HepG2 (cell line): ENCODE measurements around the gene ABCA3. TPM values are rescaled to one million over a fixed set of nuclear protein-coding genes. Genes with fewer than 3 reads are reported as not detected.

Experiments used
- ASH2L ChIP-seq: fragments of 300-600, 200-600 bp; sonication (generic); IDR thresholded peaks from 2 replicates; pipeline ENCODE4 v1.7.0; 2017; ENCODE audit warnings: low read depth, mild to moderate bottlenecking, moderate library complexity, mixed read lengths, low read length; ENCODE audit not compliant: insufficient read length
- ATRX ChIP-seq: sonication (generic); formaldehyde crosslinking; IDR thresholded peaks from 2 replicates; pipeline ENCODE4 v1.4.0; 2020; ENCODE audit warnings: missing genetic modification reagents, borderline replicate concordance
- EHMT2 ChIP-seq: fragments of 200-600 bp; sonication (generic); IDR thresholded peaks from 2 replicates; pipeline ENCODE4 v1.7.0; 2017; ENCODE audit warnings: antibody characterized with exemption, low read depth, low read length, borderline replicate concordance
- FOXK1 ChIP-seq: sonication (generic); formaldehyde crosslinking; IDR thresholded peaks from 2 replicates; pipeline ENCODE4 v1.4.0; 2020; ENCODE audit warnings: low read depth, missing genetic modification reagents, borderline replicate concordance
- HNRNPK ChIP-seq: fragments of 200-400 bp; formaldehyde crosslinking; IDR thresholded peaks from 2 replicates; pipeline ENCODE4 v1.6.1; 2018; ENCODE audit warnings: low read length, low read depth, moderate library complexity, mild to moderate bottlenecking; ENCODE audit not compliant: poor library complexity, severe bottlenecking
- MAFK ChIP-seq, 2 experiments: IDR thresholded peaks in 1 of 2; conservative IDR thresholded peaks in 1 of 2; 2 replicates each; pipeline ENCODE4 v1.6.1; 2011; ENCODE audit warnings: improper control_type of control experiment in 2 of 2, low read length in 2 of 2
- MEF2D ChIP-seq: sonication (generic); formaldehyde crosslinking; IDR thresholded peaks from 2 replicates; pipeline ENCODE4 v1.5.1; 2020; ENCODE audit warnings: mild to moderate bottlenecking, missing genetic modification reagents
- MLLT10 ChIP-seq: sonication (generic); formaldehyde crosslinking; IDR thresholded peaks from 2 replicates; pipeline ENCODE4 v1.4.0; 2020; ENCODE audit warnings: missing genetic modification reagents
- NCOA2 ChIP-seq: sonication (generic); formaldehyde crosslinking; IDR thresholded peaks from 2 replicates; pipeline ENCODE4 v1.8.0; 2022; ENCODE audit warnings: inconsistent platforms
- NRL ChIP-seq: sonication (generic); formaldehyde crosslinking; IDR thresholded peaks from 2 replicates; pipeline ENCODE4 v1.5.0; 2020; ENCODE audit warnings: missing genetic modification reagents, mild to moderate bottlenecking, moderate library complexity, borderline replicate concordance
- STAT5B ChIP-seq: sonication (generic); formaldehyde crosslinking; IDR thresholded peaks from 2 replicates; pipeline ENCODE4 v1.4.0; 2020; ENCODE audit warnings: missing genetic modification reagents
- TBP ChIP-seq: sonication (generic); formaldehyde crosslinking; IDR thresholded peaks from 2 replicates; pipeline ENCODE4 v1.5.0; 2020; ENCODE audit warnings: missing genetic modification reagents
- TCF12 ChIP-seq, 2 experiments: fragments of 450-650 bp in 1 of 2; sonication (generic) in 1 of 2; formaldehyde crosslinking in 1 of 2; IDR thresholded peaks; 2 replicates each; pipeline versions ENCODE4 v1.6.1 to v1.8.0; 2017 to 2022; ENCODE audit warnings: antibody characterized with exemption in 1 of 2, mild to moderate bottlenecking in 1 of 2, missing genetic modification reagents in 1 of 2, moderate library complexity in 1 of 2
- THAP9 ChIP-seq: sonication (generic); formaldehyde crosslinking; IDR thresholded peaks from 2 replicates; pipeline ENCODE4; 2020; ENCODE audit warnings: missing genetic modification reagents, mild to moderate bottlenecking, borderline replicate concordance
- ZNF558 ChIP-seq: sonication (generic); formaldehyde crosslinking; IDR thresholded peaks from 2 replicates; pipeline ENCODE4 v1.9.0; 2022; ENCODE audit warnings: mild to moderate bottlenecking, missing genetic modification reagents, borderline replicate concordance
- ZNF598 ChIP-seq: sonication (generic); formaldehyde crosslinking; IDR thresholded peaks from 2 replicates; pipeline ENCODE4 v1.5.1; 2020; ENCODE audit warnings: mild to moderate bottlenecking, missing genetic modification reagents, borderline replicate concordance
- ZNF816 ChIP-seq: sonication (generic); formaldehyde crosslinking; IDR thresholded peaks from 2 replicates; pipeline ENCODE4 v1.8.0; 2022; ENCODE audit warnings: missing genetic modification reagents, mild to moderate bottlenecking, borderline replicate concordance
- ZSCAN31 ChIP-seq: sonication (generic); formaldehyde crosslinking; IDR thresholded peaks from 2 replicates; pipeline ENCODE4 v1.5.0; 2020; ENCODE audit warnings: low read depth, mild to moderate bottlenecking, missing genetic modification reagents
- polyA plus RNA-seq, 8 experiments: library from polyadenylated mRNA; depleted of rRNA in 3 of 8; stranded (reverse) in 7 of 8; unstranded in 1 of 8; fragments of >200 nt; fragmentation: Illumina TruSeq in 4 of 8; extraction: Trizol in 4 of 8; gene quantifications; 2 replicates each; pipeline versions ENCODE4 v1.2.1 to v1.2.3, GENCODE V29; 2011 to 2016; ENCODE audit warnings: low read depth in 4 of 8, missing spikeins in 1 of 8, mixed read lengths in 1 of 8; ENCODE audit not compliant: insufficient read depth in 1 of 8
- total RNA-seq, 5 experiments: library from RNA; depleted of rRNA; stranded (reverse); fragments of >200 nt; fragmentation: Illumina TruSeq; extraction: Trizol; gene quantifications; 2 replicates each; pipeline ENCODE4 v1.2.3, GENCODE V29; 2016; ENCODE audit warnings: low read depth in 1 of 5
- TF ChIP-seq, protein P1 (sequence below): sonication (generic); formaldehyde crosslinking; IDR thresholded peaks from 2 replicates; pipeline ENCODE4 v1.4.0; 2020; ENCODE audit warnings: missing genetic modification reagents
- TF ChIP-seq, protein P2 (sequence below): sonication (generic); formaldehyde crosslinking; IDR thresholded peaks from 2 replicates; pipeline ENCODE4 v1.4.0; 2020; ENCODE audit warnings: mild to moderate bottlenecking, missing genetic modification reagents
- TF ChIP-seq, protein P3 (sequence below): sonication (generic); formaldehyde crosslinking; IDR thresholded peaks from 2 replicates; pipeline ENCODE4 v1.5.0; 2020; ENCODE audit warnings: missing genetic modification reagents, mild to moderate bottlenecking, borderline replicate concordance

The ABCA3 gene
- total and polyA plus RNA-seq, 2 of the 13 experiments (the other 11 are each of a cell fraction or from before 2014, with no cell fraction given), result 0.60 to 1.5 TPM

DNA sequence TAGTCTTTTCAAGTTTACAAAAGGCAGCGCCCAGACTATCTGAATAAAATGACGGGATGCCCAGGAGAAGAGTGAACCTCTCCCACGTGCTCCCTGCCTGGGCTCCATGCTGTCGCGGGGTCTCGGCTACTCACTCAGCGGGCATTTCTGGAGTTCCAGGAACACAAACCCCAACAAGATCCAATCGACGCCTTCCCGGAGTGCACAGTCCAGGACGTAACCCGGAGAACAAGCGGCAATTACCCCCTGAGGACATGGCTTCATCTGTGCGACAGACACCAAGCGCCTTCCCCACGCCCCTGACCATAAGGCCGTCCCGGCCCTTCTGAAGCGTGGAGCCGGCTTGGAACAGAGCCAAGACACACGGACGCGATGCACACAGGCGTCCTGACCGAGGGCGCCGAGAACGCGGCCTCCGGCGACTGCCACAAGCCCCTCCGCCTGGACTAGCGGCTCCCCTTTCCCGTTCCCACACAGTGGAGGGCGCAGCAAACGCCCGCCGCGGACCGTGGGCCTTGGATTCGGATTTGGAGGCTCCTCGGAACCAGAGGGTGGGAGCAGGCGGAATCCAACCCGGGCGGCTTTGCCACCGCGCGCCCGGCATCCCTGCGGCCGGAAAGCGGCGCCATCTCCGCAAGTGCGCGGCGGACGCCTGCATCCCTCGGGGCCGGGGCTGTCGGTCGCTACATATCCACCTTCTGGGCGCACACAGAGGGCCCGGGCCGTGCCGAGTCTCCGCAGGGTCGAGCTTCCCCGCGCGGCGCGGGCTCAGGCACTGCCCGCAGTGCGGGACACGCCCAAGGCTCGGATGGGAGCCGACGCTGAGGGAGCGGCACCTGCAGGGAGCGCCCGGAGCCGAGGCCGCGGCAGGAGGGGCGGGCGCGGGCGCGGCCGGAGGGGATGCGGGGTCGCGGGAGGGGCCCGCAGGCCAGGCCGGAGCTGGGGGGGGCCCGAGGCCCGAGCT lies 725 bp downstream of the ABCA3 start (continued):
- TF ChIP-seq THAP9 (CRISPR knock-in tag) (peak; percentile 56; the same call in 1 of the 2 replicates), NCOA2 (CRISPR knock-in tag) (no peak), TBP (no peak), ZSCAN31 (CRISPR knock-in tag) (no peak), ASH2L (no peak), MLLT10 (CRISPR knock-in tag) (no peak), FOXK1 (CRISPR knock-in tag) (no peak), NRL (CRISPR knock-in tag) (peak; percentile 34; the same call in 1 of the 2 replicates), TCF12 (IDR thresholded peaks at IDR 0.05) (no peak), TCF12 (CRISPR knock-in tag; IDR thresholded peaks at IDR 0.05) (no peak), MAFK (conservative IDR thresholded peaks at IDR 0.05 in 1 of 2, IDR thresholded peaks at IDR 0.05 in 1 of 2; ENCODE audit: low read length in 2 of 2) (no peak), EHMT2 (no peak), ZNF558 (CRISPR knock-in tag) (peak; percentile 13; the same call in 1 of the 2 replicates), HNRNPK (peak; percentile 32), STAT5B (CRISPR knock-in tag) (no peak), ATRX (CRISPR knock-in tag) (no peak), MEF2D (CRISPR knock-in tag) (no peak), ZNF816 (CRISPR knock-in tag) (no peak), ZNF598 (peak; percentile 65; the same call in 1 of the 2 replicates)
- TF ChIP-seq, protein P1, sequence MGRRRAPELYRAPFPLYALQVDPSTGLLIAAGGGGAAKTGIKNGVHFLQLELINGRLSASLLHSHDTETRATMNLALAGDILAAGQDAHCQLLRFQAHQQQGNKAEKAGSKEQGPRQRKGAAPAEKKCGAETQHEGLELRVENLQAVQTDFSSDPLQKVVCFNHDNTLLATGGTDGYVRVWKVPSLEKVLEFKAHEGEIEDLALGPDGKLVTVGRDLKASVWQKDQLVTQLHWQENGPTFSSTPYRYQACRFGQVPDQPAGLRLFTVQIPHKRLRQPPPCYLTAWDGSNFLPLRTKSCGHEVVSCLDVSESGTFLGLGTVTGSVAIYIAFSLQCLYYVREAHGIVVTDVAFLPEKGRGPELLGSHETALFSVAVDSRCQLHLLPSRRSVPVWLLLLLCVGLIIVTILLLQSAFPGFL, result no peak
- TF ChIP-seq, protein P2, sequence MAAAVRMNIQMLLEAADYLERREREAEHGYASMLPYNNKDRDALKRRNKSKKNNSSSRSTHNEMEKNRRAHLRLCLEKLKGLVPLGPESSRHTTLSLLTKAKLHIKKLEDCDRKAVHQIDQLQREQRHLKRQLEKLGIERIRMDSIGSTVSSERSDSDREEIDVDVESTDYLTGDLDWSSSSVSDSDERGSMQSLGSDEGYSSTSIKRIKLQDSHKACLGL (CRISPR knock-in tag), result peak; percentile 75
- TF ChIP-seq, protein P3, sequence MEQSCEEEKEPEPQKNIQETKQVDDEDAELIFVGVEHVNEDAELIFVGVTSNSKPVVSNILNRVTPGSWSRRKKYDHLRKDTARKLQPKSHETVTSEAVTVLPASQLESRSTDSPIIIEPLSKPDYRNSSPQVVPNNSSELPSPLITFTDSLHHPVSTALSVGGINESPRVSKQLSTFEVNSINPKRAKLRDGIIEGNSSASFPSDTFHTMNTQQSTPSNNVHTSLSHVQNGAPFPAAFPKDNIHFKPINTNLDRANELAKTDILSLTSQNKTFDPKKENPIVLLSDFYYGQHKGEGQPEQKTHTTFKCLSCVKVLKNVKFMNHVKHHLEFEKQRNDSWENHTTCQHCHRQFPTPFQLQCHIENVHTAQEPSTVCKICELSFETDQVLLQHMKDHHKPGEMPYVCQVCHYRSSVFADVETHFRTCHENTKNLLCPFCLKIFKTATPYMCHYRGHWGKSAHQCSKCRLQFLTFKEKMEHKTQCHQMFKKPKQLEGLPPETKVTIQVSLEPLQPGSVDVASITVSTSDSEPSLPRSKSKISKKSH (CRISPR knock-in tag), result peak; percentile 56
